B cell (primary cell): ENCODE measurements around the gene PHYHIPL. TPM values are rescaled to one million over a fixed set of nuclear protein-coding genes. Genes with fewer than 3 reads are reported as not detected.

Experiments
- ATAC-seq: fragments of 200-7000 bp; cut with Tn5 transposase; one replicate; pipeline ENCODE4 v1.10.0; 2021; ENCODE audit warnings: low read depth, mild to moderate bottlenecking, moderate number of reproducible peaks, moderate library complexity
- CTCF ChIA-PET: fragments of 350-600 bp; sonication (Branson Sonifier 250); formaldehyde crosslinking; loops from one replicate; lab custom pipeline; 2021; ENCODE audit warnings: antibody characterized with exemption, inconsistent platforms; lab: Charles Lee
- POLR2A ChIA-PET: fragments of 350-600 bp; sonication (Branson Sonifier 250); formaldehyde crosslinking; loops from one replicate; lab custom pipeline; 2021; ENCODE audit warnings: antibody characterized with exemption; lab: Charles Lee
- DNase-seq: peaks from one replicate; pipeline ENCODE4 v3.0.0; 2013
- H2AFZ ChIP-seq: 2 replicates; pipeline ENCODE4 v1.6.1; 2012; ENCODE audit warnings: mild to moderate bottlenecking, low read depth, low read length; ENCODE audit not compliant: insufficient read depth, poor library complexity, severe bottlenecking
- H3K27ac ChIP-seq, 2 donors: 1 replicate in 1 of 2; 2 replicates in 1 of 2; pipeline ENCODE4 v1.5.1; 2012 to 2013; ENCODE audit warnings: low read length in 2 of 2, mild to moderate bottlenecking in 2 of 2, moderate library complexity in 1 of 2
- H3K27me3 ChIP-seq, 4 experiments: fragments of 200-600 bp in 1 of 4; sonication (generic) in 1 of 4; replicated peaks in 1 of 4; 1 replicate in 2 of 4; 2 replicates in 2 of 4; pipeline versions ENCODE4 v1.6.1 to v1.7.0; 2013 to 2016; ENCODE audit warnings: low read length in 3 of 4, mild to moderate bottlenecking in 2 of 4, mixed read lengths in 1 of 4, moderate library complexity in 1 of 4; ENCODE audit not compliant: insufficient read depth in 4 of 4, control insufficient read depth in 3 of 4; ENCODE audit errors: control extremely low read depth in 1 of 4
- H3K36me3 ChIP-seq, 2 experiments: replicated peaks in 1 of 2; 1 replicate in 1 of 2; 2 replicates in 1 of 2; pipeline versions ENCODE4 v1.6.1 to v1.7.1; 2013; ENCODE audit warnings: low read length in 1 of 2; ENCODE audit not compliant: insufficient read depth in 2 of 2, control insufficient read depth in 1 of 2; ENCODE audit errors: control extremely low read depth in 1 of 2, extremely low read depth in 1 of 2
- H3K4me1 ChIP-seq, 2 donors: fragments of 200-600 bp in 1 of 2; sonication (generic) in 1 of 2; 1 replicate in 1 of 2; 2 replicates in 1 of 2; pipeline versions ENCODE4 v1.5.1 to v1.6.1; 2013 to 2017; ENCODE audit warnings: low read length in 2 of 2; ENCODE audit not compliant: control insufficient read depth in 2 of 2, insufficient read depth in 2 of 2
- H3K4me2 ChIP-seq: replicated peaks from 2 replicates; pipeline ENCODE3; 2012; ENCODE audit warnings: mild to moderate bottlenecking, low read depth, low read length; ENCODE audit not compliant: poor library complexity, severe bottlenecking
- H3K4me3 ChIP-seq, 5 experiments: fragments of 200-600 bp in 1 of 5; sonication (generic) in 1 of 5; 1 replicate in 3 of 5; 2 replicates in 2 of 5; pipeline versions ENCODE4 v1.5.1 to v1.7.0; 2011 to 2016; ENCODE audit warnings: low read length in 4 of 5, mild to moderate bottlenecking in 4 of 5, low read depth in 2 of 5, control low read depth in 1 of 5, moderate library complexity in 1 of 5; ENCODE audit not compliant: insufficient read depth in 1 of 5; ENCODE audit errors: control extremely low read depth in 1 of 5, extremely low read depth in 1 of 5
- H3K79me2 ChIP-seq: fragments of 200-600 bp; sonication (generic); one replicate; pipeline ENCODE4 v1.6.0; 2016; ENCODE audit warnings: low read length; ENCODE audit not compliant: control insufficient read depth, insufficient read depth
- H3K9ac ChIP-seq: fragments of 200-600 bp; sonication (generic); 2 replicates; pipeline ENCODE4 v1.6.1; 2017; ENCODE audit warnings: mild to moderate bottlenecking, low read length, moderate library complexity
- H3K9me3 ChIP-seq, 3 donors: one replicate each; pipeline versions ENCODE4 v1.6.1 to v1.7.1; 2013; ENCODE audit warnings: low read length in 2 of 3; ENCODE audit not compliant: control insufficient read depth in 2 of 3, insufficient read depth in 1 of 3; ENCODE audit errors: control extremely low read depth in 1 of 3
- H4K20me1 ChIP-seq: 2 replicates; pipeline ENCODE4 v1.6.0; 2012; ENCODE audit warnings: mild to moderate bottlenecking, low read length; ENCODE audit not compliant: insufficient read depth, control insufficient read depth, poor library complexity, severe bottlenecking
- H3K27ac Mint-ChIP-seq: one replicate; pipeline ENCODE4 v1.8.0; 2021; ENCODE audit warnings: mixed read lengths
- H3K27me3 Mint-ChIP-seq: one replicate; pipeline ENCODE4 v1.8.0; 2021; ENCODE audit warnings: mixed read lengths
- H3K4me1 Mint-ChIP-seq: one replicate; pipeline ENCODE4 v1.8.0; 2021; ENCODE audit warnings: mixed read lengths
- H3K4me3 Mint-ChIP-seq: one replicate; pipeline ENCODE4 v1.8.0; 2021; ENCODE audit warnings: mixed read lengths
- H3K9me3 Mint-ChIP-seq: one replicate; pipeline ENCODE4 v1.8.0; 2022; ENCODE audit warnings: mixed read lengths; ENCODE audit not compliant: insufficient read depth
- EZH2 ChIP-seq: IDR thresholded peaks from 2 replicates; pipeline ENCODE4 v1.6.1; 2012; ENCODE audit warnings: borderline replicate concordance, low read depth, mild to moderate bottlenecking, moderate library complexity, low read length; ENCODE audit not compliant: insufficient read depth, poor library complexity, severe bottlenecking
- WGBS: methylation state at CpG from one replicate; pipeline ENCODE4 v1.1.5; 2013; ENCODE audit warnings: missing lambda C conversion rate; ENCODE audit not compliant: insufficient coverage; 5-methylcytosine and 5-hydroxymethylcytosine counted together
- intact Hi-C: fragments of 100-400 bp; cut with micrococcal nuclease; formaldehyde crosslinking; loops from one replicate; pipeline ENCODE4 v1.10.0; 2022
- polyA plus RNA-seq: library from polyadenylated mRNA; depleted of rRNA; stranded (reverse); fragments of >200 nt; gene quantifications from 2 replicates; pipeline ENCODE4 v1.2.3, GENCODE V29; 2012
- total RNA-seq, 2 donors: library from RNA; stranded (reverse); fragments of 120-200 nt in 1 of 2; gene quantifications; 1 replicate in 1 of 2; 2 replicates in 1 of 2; pipeline versions ENCODE4 v1.2.3 to v1.2.4, GENCODE V29; 2013 to 2022
- TF ChIP-seq, protein P1 (sequence below): fragments of 200-600 bp; IDR thresholded peaks from one replicate; pipeline ENCODE4 v1.8.0; 2022; ENCODE audit warnings: antibody characterized with exemption, mild to moderate bottlenecking

The PHYHIPL gene
- total and polyA plus RNA-seq, 2 donors (not counting 1 experiment from before 2014, with no cell fraction given), result not detected

DNA sequence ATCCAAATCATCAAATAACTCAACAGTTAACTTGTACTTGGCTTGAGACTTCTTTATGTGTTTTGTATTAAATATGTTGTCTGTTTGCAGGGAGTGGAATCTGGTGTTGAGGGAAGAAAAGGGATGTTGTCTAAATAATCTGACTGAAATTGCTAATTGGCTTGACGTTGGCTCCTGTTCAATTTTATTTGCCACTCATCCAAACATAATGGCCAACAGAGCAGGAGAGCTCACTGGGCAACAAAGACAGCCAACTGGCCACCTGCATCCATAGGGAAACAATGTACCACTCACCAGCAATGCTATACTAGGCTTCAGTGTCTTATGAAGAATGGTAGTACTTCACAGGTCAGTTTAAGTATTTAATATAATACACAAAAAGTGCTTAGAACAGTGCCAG, 105.4 kb downstream of the PHYHIPL start:
- H3K27me3 Mint-ChIP-seq, result peaks cover 4% of the 10 kb centered on the region
- intact Hi-C loops, result no loop called here
- Histone ChIP-seq H3K27ac (no peak overlapping the region), H3K36me3 (no peaks in the 10 kb centered on the region), H4K20me1 (no peaks in the 10 kb centered on the region), H3K9ac (no peak overlapping the region), H3K4me2 (no peak overlapping the region), H3K4me3 (no peak overlapping the region), H2AFZ (no peak overlapping the region), H3K4me1 (no peaks in the 10 kb centered on the region), H3K9me3 (no peaks in the 10 kb centered on the region), H3K27me3 (no peaks in the 10 kb centered on the region), H3K79me2 (no peaks in the 10 kb centered on the region)
- ATAC-seq (no peak), DNase-seq (no peak)
- H3K9me3 Mint-ChIP-seq, result peaks cover 2% of the 10 kb centered on the region
- ChIA-PET POLR2A (no interaction called here), CTCF (no interaction called here)
- TF ChIP-seq EZH2, result no peak
- TF ChIP-seq, protein P1, sequence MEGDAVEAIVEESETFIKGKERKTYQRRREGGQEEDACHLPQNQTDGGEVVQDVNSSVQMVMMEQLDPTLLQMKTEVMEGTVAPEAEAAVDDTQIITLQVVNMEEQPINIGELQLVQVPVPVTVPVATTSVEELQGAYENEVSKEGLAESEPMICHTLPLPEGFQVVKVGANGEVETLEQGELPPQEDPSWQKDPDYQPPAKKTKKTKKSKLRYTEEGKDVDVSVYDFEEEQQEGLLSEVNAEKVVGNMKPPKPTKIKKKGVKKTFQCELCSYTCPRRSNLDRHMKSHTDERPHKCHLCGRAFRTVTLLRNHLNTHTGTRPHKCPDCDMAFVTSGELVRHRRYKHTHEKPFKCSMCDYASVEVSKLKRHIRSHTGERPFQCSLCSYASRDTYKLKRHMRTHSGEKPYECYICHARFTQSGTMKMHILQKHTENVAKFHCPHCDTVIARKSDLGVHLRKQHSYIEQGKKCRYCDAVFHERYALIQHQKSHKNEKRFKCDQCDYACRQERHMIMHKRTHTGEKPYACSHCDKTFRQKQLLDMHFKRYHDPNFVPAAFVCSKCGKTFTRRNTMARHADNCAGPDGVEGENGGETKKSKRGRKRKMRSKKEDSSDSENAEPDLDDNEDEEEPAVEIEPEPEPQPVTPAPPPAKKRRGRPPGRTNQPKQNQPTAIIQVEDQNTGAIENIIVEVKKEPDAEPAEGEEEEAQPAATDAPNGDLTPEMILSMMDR, result no peak
- no CpG with 5 or more reads among the region's 1 CpG for WGBS
- H3K4me3 Mint-ChIP-seq, result no peak overlapping the region
- no peak overlapping the region for H3K27ac Mint-ChIP-seq
- no peaks in the 10 kb centered on the region for H3K4me1 Mint-ChIP-seq

- H3K27ac Mint-ChIP-seq, result no peak overlapping the region
- H2AFZ ChIP-seq, result no peak overlapping the region
- CTCF ChIA-PET, result no interaction called here
Observed at GRCh38 chr10:59283456-59284091, 107.1 kb downstream of the PHYHIPL start.

More at GRCh38 chr10:59283456-59284091, 107.1 kb downstream of the PHYHIPL start:
- no peaks in the 10 kb centered on the region for H3K9me3 ChIP-seq
- no peaks in the 10 kb centered on the region for H3K4me1 Mint-ChIP-seq
- H3K4me3 ChIP-seq, result no peak overlapping the region
- peaks cover 4% of the 10 kb centered on the region for H3K27me3 Mint-ChIP-seq
- no peaks in the 10 kb centered on the region for H3K4me1 ChIP-seq
- no peak overlapping the region for H3K4me3 Mint-ChIP-seq
- TF ChIP-seq EZH2, result no peak
- TF ChIP-seq, protein P1, result no peak
- H3K36me3 ChIP-seq, result no peaks in the 10 kb centered on the region
- 46% methylated on average over 9 of the region's 9 CpGs for WGBS
- H3K9ac ChIP-seq, result no peak overlapping the region
- H3K27ac ChIP-seq, result no peak overlapping the region
- DNase-seq (no peak), ATAC-seq (no peak)
- no peaks in the 10 kb centered on the region for H3K27me3 ChIP-seq
- H3K9me3 Mint-ChIP-seq, result peaks cover 2% of the 10 kb centered on the region
- no peaks in the 10 kb centered on the region for H3K79me2 ChIP-seq
- no peaks in the 10 kb centered on the region for H4K20me1 ChIP-seq
- POLR2A ChIA-PET, result no interaction called here
- intact Hi-C loops, result no loop called here
- no peak overlapping the region for H3K4me2 ChIP-seq
